Right lobe of liver (tissue), 4 donors: ENCODE data around the gene TNFRSF21.

ENCODE experiments used
- CTCF ChIP-seq, 4 donors: fragments of 200-600 bp in 3 of 4; fragments of 450-650 bp in 1 of 4; IDR thresholded peaks; one replicate each; pipeline versions ENCODE4 v1.5.1 to v1.8.0; 2016 to 2022; ENCODE audit warnings: antibody characterized with exemption in 4 of 4, mild to moderate bottlenecking in 2 of 4
- POLR2A ChIP-seq: fragments of 450-650 bp; IDR thresholded peaks from one replicate; pipeline ENCODE4 v1.6.1; 2017; ENCODE audit warnings: antibody characterized with exemption, mild to moderate bottlenecking
- donor health status: DM: no; HTN: no; CAD: no.
- donor health status: DM: no; HTN: no; CAD: no.
- donor health status: DM: no; HTN: yes; CAD: no.

- TF ChIP-seq CTCF (IDR thresholded peaks at IDR 0.05) (no peak), POLR2A (no peak)
Observed at GRCh38 chr6:47268572-47269187, 41.0 kb downstream of the TNFRSF21 start.
